ENCODE data around the gene CDC6.
A peak's percentile ranks its signal among the peaks of the same experiment; 100 is the strongest.

The CDC6 gene

DNA sequence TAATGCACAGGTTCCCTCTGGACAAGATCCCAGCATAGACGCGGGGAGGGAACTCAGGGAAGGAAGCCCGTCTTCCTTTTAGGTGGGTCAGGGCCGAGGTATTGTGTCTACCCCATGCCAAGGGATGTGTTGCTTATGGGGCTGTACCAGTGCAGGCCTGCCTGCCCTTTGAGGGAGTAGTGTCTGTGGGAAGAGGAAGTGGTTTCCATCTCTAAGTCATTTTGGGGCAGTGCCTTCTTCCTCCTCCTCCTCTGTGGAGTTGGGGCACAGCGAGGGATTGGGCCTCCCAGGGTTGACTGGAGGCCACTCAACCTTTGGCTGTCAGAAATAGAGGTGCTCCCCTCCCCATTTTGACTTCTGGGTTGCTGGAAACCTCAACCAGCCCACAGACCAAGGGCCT is 50.4 kb downstream of the CDC6 start:
- no peak overlapping the region for H3K4me3 ChIP-seq (ENCODE audit: low read length)
- peaks cover 56% of the 10 kb centered on the region for H3K4me1 ChIP-seq (ENCODE audit: control insufficient read depth, insufficient read depth, low read length)
- DNase-seq (ENCODE audit: low read depth): no peak
- peaks cover 13% of the 10 kb centered on the region for H3K36me3 ChIP-seq (ENCODE audit: control insufficient read depth, insufficient read depth, low read length, severe bottlenecking)
- H3K9me3 ChIP-seq (ENCODE audit: control insufficient read depth, low read length): no peaks in the 10 kb centered on the region
- no peak overlapping the region for H3K9ac ChIP-seq (ENCODE audit: low read length)
- no peaks in the 10 kb centered on the region for H3K27me3 ChIP-seq (replicated peaks; ENCODE audit: control insufficient read depth, insufficient read depth, low read length)

DNA sequence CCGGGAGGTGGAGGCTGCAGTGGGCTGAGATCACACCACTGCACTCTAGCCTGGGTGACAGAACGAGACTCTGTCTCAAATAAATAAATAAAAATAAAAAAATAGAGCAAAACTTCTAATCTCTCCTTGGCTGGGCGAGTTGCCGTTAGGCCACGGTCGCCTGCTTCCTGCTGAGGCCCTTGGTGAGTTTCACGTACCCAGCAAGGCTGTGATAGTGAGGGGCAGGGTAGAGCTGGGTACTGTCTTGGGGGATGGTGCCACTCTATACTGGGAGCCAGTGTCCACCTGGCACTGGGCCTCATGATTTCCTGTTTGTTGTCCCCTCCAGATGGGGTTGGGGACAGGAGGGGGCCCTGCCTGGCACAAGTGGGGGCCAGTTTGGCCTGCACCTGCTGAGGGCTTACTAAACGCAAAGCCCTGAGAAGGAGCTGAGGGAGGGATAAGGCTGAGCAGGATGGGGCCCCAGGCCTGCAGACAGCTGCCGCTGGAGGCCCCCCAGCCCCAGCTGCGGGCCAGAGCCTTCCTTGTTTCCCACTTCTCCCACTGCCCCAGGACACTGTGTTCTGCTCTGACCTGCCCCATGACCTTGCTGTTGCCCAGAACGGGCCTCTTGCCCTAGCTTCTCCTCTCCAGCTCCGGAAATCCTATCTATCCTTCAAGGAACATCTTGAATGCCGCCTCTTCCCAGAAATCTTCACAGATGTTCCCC is 51.4 kb downstream of the CDC6 start:
- no peaks in the 10 kb centered on the region for H3K27me3 ChIP-seq (replicated peaks; ENCODE audit: control insufficient read depth, insufficient read depth, low read length)

DNA sequence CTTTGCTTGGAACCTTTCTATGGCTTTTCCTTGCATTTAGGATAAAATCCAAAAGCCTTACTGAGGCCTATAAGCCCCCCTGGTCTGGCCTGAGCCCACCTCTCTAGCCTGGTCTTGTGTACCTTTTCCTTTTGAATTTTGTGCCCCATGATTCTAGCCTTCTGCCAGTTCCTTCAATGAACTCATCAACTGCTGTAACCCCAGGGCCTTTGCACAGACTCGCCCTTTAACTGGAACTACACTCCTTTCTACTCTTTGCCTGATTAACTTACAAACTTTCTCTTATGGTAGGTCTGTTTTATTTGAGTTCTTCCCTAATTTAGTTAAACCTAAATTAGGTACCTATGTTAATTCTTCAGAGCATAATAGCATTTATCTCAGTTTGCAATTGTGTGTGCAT is 52.6 kb downstream of the CDC6 start:
- Histone ChIP-seq H3K36me3 (ENCODE audit: control insufficient read depth, insufficient read depth, low read length, severe bottlenecking) (peaks cover 13% of the 10 kb centered on the region), H3K4me3 (ENCODE audit: low read length) (no peak overlapping the region), H3K4me1 (ENCODE audit: control insufficient read depth, insufficient read depth, low read length) (peaks cover 53% of the 10 kb centered on the region), H3K9me3 (ENCODE audit: control insufficient read depth, low read length) (no peaks in the 10 kb centered on the region), H3K9ac (ENCODE audit: low read length) (no peak overlapping the region), H3K27me3 (replicated peaks; ENCODE audit: control insufficient read depth, insufficient read depth, low read length) (no peaks in the 10 kb centered on the region)
- DNase-seq (ENCODE audit: low read depth): no peak

More for the DNA sequence above, 51.4 kb downstream of the CDC6 start:
- Histone ChIP-seq H3K9ac (ENCODE audit: low read length) (no peak overlapping the region), H3K36me3 (ENCODE audit: control insufficient read depth, insufficient read depth, low read length, severe bottlenecking) (peaks cover 13% of the 10 kb centered on the region), H3K4me1 (ENCODE audit: control insufficient read depth, insufficient read depth, low read length) (peaks cover 56% of the 10 kb centered on the region), H3K4me3 (ENCODE audit: low read length) (no peak overlapping the region), H3K9me3 (ENCODE audit: control insufficient read depth, low read length) (no peaks in the 10 kb centered on the region)
- no peak for DNase-seq (ENCODE audit: low read depth)

DNA sequence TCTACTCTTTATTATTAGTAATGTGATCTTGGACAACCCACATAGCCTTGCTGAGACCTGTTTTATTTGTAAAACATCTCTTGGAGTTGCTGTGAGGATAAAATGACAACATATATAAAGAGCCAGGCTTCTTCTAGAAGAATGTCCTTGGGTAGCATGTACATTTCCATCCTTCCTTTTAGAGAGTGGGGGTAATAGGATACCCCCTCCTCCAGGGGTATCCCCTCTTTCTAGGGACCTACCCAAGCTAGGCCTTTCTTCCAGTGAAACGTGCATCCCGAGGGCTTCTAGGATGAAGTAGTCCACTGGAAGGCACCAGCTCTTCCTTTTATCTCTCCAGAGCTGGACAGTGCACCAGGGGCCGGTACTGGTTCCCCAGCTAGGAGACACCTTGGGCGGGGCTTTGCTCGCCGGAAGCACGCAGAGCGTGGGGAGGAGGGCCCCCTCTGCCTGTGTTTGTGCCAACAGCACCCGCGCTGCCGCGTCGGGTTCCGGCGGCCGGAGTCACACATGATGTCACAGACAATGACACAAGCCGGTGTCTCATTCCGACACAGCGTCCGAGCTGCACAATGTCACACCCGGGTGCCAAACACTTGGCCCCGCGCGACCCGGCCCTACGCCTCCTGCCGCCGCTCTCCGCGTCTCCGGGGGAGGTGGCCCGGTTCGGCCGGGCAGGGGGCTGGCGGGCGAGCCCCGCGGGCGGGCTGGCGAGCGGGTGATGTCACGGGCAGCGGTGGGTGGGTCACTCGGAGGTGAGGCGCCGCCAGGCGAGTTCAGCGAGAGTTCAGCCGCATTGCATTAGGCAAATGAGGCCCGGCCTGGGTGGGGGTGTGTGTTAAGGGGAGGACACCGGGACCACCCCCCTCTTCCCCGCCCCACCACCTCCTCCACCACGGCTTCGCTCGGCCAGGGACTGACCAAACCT is 53.5 kb downstream of the CDC6 start:
- H3K9me3 ChIP-seq (ENCODE audit: control insufficient read depth, low read length): no peaks in the 10 kb centered on the region
- peaks cover 13% of the 10 kb centered on the region for H3K36me3 ChIP-seq (ENCODE audit: control insufficient read depth, insufficient read depth, low read length, severe bottlenecking)
- H3K4me3 ChIP-seq (ENCODE audit: low read length): peak overlapping the region; percentile 92
- peaks cover 53% of the 10 kb centered on the region for H3K4me1 ChIP-seq (ENCODE audit: control insufficient read depth, insufficient read depth, low read length)
- DNase-seq (ENCODE audit: low read depth): peak; percentile 88
- H3K9ac ChIP-seq (ENCODE audit: low read length): peak overlapping the region; percentile 82
- H3K27me3 ChIP-seq (replicated peaks; ENCODE audit: control insufficient read depth, insufficient read depth, low read length): no peaks in the 10 kb centered on the region

DNA sequence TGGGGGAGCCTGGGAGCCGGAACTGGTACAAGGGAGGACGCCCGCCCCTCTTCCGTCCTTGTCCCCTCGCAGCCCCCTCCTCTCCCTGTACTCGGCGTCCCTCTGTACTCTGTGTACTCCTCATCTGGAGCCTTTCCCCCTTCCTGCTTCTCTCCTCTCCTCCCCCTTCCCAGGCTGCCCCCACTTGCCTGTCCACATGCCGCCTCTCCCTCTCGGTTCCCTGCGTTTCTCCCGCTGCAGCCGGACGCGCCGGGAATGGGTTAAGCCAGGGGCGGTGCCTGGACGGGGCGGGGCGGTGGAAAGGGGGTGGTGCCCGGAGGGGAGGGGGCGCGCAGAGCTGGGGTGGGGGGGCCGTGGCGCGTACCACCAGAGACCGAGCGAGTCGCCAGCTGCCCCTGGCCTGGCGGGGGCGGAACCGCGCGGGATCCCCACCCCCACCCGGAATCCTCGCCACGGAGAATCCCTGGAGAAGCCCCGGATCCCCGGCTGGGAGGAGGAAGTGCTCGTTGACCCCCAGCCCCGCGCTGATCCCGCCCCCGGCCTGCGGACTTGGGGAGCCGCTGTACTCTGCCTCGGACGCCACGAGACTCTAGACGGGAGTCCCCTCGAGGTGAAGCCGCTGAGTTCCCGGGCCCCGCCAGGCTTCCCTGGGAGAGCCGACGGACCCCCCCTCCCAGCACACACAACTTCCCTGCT is 54.3 kb downstream of the CDC6 start:
- DNase-seq (ENCODE audit: low read depth): peak; percentile 84
- peak overlapping the region; percentile 94 for H3K9ac ChIP-seq (ENCODE audit: low read length)
- H3K9me3 ChIP-seq (ENCODE audit: control insufficient read depth, low read length): no peaks in the 10 kb centered on the region
- H3K36me3 ChIP-seq (ENCODE audit: control insufficient read depth, insufficient read depth, low read length, severe bottlenecking): peaks cover 13% of the 10 kb centered on the region
- H3K4me1 ChIP-seq (ENCODE audit: control insufficient read depth, insufficient read depth, low read length): peaks cover 56% of the 10 kb centered on the region
- H3K4me3 ChIP-seq (ENCODE audit: low read length): peak overlapping the region; percentile 92
- no peaks in the 10 kb centered on the region for H3K27me3 ChIP-seq (replicated peaks; ENCODE audit: control insufficient read depth, insufficient read depth, low read length)

DNA sequence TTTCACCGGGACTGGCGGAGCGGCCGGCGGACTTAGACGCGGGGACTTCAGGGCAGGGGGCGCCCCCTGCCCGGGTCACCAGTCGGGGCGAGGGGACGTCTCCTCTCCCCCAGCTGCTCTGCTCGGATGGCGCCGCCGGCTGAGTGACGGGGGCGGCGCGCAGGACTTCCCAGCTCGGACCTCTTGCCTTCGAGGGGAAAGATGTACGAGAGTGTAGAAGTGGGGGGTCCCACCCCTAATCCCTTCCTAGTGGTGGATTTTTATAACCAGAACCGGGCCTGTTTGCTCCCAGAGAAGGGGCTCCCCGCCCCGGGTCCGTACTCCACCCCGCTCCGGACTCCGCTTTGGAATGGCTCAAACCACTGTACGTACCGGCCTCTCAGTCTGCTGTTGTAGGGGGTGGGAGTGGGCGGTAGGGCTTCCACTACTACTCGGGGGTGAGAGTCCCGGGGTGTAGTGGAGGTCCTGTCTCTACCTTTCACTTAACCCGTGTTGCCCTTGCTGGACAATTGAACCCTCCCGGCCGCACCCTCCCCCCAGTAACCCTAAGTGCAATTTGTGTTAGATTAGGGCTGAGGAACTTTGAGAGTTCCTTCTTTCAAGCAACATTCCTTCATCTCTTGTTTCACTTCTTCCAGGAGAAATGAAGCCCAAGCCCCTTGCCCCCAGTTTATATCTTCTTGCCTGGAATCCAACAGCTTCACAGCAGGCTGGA is 55.0 kb downstream of the CDC6 start:
- peak overlapping the region; percentile 94 for H3K9ac ChIP-seq (ENCODE audit: low read length)
- H3K4me1 ChIP-seq (ENCODE audit: control insufficient read depth, insufficient read depth, low read length): peaks cover 63% of the 10 kb centered on the region
- no peak for DNase-seq (ENCODE audit: low read depth)
- H3K9me3 ChIP-seq (ENCODE audit: control insufficient read depth, low read length): no peaks in the 10 kb centered on the region
- peaks cover 13% of the 10 kb centered on the region for H3K36me3 ChIP-seq (ENCODE audit: control insufficient read depth, insufficient read depth, low read length, severe bottlenecking)
- H3K27me3 ChIP-seq (replicated peaks; ENCODE audit: control insufficient read depth, insufficient read depth, low read length): no peaks in the 10 kb centered on the region
- H3K4me3 ChIP-seq (ENCODE audit: low read length): peak overlapping the region; percentile 92

DNA sequence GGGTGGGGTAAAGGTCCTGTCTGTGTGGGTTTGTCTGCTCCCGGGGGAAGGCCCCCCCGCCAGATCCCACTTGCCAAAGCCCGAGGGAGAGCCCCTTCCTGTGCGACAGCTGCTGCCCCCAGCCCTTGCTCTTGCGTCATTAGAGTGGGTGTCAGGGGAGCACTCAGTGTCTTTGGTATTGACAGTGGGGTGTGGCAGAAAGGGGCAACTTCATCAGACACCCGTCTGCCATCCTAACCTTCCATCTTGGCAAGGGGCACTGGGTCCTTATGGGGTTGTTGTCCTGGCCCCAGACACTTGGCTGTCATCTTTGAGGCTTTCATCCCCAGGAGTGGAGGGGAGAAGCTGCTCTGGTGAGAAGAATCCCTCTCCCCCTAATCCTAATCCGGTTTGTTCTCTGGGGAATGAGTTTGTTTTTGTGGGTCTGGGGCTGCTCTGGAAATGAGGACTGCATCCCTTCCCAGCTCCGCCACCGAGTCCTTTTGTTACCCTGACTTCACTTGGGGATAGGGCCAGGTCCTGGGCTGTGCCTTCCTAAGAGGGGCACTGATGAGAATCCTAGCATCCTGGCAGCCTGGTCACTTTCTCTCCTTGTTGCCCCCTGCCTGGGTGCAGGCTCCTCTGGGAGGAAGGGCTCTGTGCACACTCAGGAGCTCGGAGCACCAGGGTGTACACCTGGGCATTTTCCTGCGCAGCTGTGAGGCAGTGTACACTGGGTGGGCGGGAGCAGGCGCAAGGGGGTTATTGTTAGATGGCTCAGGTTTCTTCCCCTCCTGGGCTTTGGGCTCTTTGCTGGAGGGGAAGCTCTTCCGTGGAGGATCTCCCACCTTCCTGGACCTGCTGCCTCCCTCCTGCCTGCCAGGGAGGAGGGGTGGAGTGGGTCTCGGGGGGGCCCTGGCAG is 55.8 kb downstream of the CDC6 start:
- Histone ChIP-seq H3K36me3 (ENCODE audit: control insufficient read depth, insufficient read depth, low read length, severe bottlenecking) (peaks cover 16% of the 10 kb centered on the region), H3K9ac (ENCODE audit: low read length) (peak overlapping the region; percentile 94), H3K4me1 (ENCODE audit: control insufficient read depth, insufficient read depth, low read length) (peaks cover 71% of the 10 kb centered on the region), H3K27me3 (replicated peaks; ENCODE audit: control insufficient read depth, insufficient read depth, low read length) (no peaks in the 10 kb centered on the region), H3K9me3 (ENCODE audit: control insufficient read depth, low read length) (no peaks in the 10 kb centered on the region), H3K4me3 (ENCODE audit: low read length) (peak overlapping the region; percentile 92)
- peak; percentile 48 for DNase-seq (ENCODE audit: low read depth)

DNA sequence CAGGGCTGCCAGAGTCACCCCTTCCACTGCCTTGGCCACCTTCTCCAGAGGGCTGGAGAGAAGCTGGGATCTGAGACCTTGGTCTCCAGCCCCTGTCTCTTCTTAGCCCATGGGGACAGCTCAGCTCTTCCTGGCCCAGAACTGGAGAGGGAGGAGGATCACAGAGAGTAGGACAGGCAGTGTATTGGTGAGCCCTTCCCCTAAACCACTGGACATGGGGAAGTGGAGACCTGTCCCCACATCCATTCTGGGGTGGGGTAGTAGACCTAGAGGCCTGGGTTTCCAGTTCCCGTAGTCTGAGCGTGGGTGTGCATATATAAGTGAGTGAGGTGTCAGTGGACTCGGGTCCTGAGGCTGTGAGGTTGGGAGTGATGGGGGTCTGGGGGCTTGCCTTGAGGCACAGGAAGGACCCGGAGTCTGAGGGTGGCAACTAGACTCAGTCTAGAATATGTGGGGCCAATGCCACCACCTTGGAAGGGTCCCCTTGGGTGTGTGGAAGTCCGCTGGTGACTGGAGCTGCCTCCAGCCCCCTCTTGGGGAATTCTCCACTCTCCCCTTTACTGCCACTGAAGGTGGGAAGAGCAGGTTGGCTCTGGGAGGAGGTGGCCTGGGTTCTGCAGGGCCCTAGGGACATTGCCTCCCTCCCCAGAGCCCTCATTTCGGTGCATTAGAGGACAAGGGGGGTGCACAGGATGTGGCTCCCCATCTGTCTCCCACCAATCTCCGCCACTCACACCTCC is 56.9 kb downstream of the CDC6 start:
- Histone ChIP-seq H3K27me3 (replicated peaks; ENCODE audit: control insufficient read depth, insufficient read depth, low read length) (no peaks in the 10 kb centered on the region), H3K36me3 (ENCODE audit: control insufficient read depth, insufficient read depth, low read length, severe bottlenecking) (peaks cover 24% of the 10 kb centered on the region), H3K4me1 (ENCODE audit: control insufficient read depth, insufficient read depth, low read length) (peaks cover 75% of the 10 kb centered on the region), H3K9ac (ENCODE audit: low read length) (peak overlapping the region; percentile 94), H3K4me3 (ENCODE audit: low read length) (peak overlapping the region; percentile 92), H3K9me3 (ENCODE audit: control insufficient read depth, low read length) (no peaks in the 10 kb centered on the region)
- DNase-seq (ENCODE audit: low read depth): no peak

DNA sequence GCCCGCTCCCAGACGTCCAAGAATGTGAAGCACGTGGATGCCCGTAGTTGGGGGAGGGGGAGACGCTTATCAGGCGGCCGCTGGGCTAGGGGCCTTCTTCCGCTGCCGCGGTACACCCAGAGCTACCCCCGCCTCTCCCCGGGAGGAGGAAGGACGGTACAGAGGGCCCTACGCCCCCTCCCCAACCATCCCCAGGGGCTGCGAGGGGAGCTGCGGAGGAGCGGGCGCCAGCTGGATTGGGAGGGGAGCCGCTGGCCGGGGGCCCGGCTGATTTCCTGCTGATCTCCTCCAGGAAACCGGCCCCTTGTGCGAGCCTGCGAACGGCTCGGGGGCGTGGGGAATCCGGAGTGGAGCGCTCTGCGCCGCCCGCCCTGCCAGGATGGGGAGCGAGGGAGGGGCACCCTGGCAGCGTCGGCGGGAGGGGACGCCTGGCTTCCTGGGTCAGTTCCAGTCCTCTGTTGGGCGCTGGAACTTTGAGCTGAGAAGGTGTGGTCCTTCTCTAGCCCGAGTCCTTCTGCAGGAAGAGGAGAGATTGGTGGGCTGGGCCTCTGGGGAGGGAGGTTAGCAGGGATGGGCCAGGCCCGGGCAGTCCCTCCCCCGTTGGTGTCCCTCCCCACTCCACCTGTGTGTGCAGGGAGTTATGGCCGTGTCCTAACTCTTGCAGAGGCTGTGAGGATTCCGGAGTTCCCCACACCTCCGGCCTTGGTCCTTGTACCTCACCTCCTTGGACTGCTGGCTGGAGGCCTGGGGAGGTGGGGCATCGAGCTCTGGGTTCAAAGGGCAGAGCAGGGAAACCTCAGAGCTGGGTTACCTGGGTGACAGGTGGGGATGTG is 57.7 kb downstream of the CDC6 start:
- peak overlapping the region; percentile 94 for H3K9ac ChIP-seq (ENCODE audit: low read length)
- no peaks in the 10 kb centered on the region for H3K9me3 ChIP-seq (ENCODE audit: control insufficient read depth, low read length)
- peaks cover 20% of the 10 kb centered on the region for H3K36me3 ChIP-seq (ENCODE audit: control insufficient read depth, insufficient read depth, low read length, severe bottlenecking)
- H3K4me3 ChIP-seq (ENCODE audit: low read length): peak overlapping the region; percentile 92
- H3K4me1 ChIP-seq (ENCODE audit: control insufficient read depth, insufficient read depth, low read length): peaks cover 78% of the 10 kb centered on the region
- DNase-seq (ENCODE audit: low read depth): peak; percentile 77
- H3K27me3 ChIP-seq (replicated peaks; ENCODE audit: control insufficient read depth, insufficient read depth, low read length): no peaks in the 10 kb centered on the region
